BE2C (cell line): Measurements from ENCODE around the gene BSDC1.

Experiments used
- DNase-seq: peaks from one replicate; pipeline ENCODE4 v3.0.0-alpha.2; 2020
- H3K27me3 ChIP-seq: fragments of 250-450 bp; sonication (Bioruptor Pico); 2 replicates; pipeline ENCODE4 v1.5.1; 2020; ENCODE audit warnings: mild to moderate bottlenecking
- H3K36me3 ChIP-seq: fragments of 250-450 bp; sonication (Bioruptor Pico); 2 replicates; pipeline ENCODE4 v1.5.1; 2020; ENCODE audit warnings: mild to moderate bottlenecking
- H3K4me1 ChIP-seq: fragments of 250-450 bp; sonication (Bioruptor Pico); 2 replicates; pipeline ENCODE4 v1.5.1; 2020
- H3K4me3 ChIP-seq: 2 replicates; pipeline ENCODE4 v1.5.1; 2011; ENCODE audit warnings: low read depth, low read length
- H3K9me3 ChIP-seq: fragments of 250-450 bp; sonication (Bioruptor Pico); 2 replicates; pipeline ENCODE4 v1.5.1; 2020
- TF ChIP-seq, protein P1 (sequence below): IDR thresholded peaks from 2 replicates; pipeline ENCODE4 v1.5.1; 2012; ENCODE audit warnings: mild to moderate bottlenecking, low read depth, low read length

The BSDC1 gene

DNA sequence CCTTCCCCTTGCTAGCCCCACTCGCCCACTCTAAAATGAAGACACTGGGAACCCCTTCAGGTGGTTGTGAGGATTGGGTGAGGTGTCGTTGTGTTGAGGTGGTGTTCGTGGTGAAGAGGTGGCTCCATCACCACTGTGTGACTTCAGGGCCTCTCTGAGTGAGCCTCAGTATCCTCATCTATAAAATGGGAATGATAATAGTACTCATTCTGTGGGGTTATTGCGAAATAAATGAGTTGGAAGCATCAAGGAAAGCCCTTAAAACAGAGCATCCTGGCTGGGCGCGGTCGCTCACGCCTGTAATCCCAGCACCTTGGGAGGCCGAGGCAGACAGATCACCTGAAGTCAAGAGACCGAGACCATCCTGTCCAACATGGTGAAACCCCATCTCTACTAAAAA, 51.5 kb downstream of the BSDC1 start:
- Histone ChIP-seq H3K4me3 (no peak overlapping the region), H3K4me1 (no peaks in the 10 kb centered on the region), H3K36me3 (no peaks in the 10 kb centered on the region), H3K9me3 (no peaks in the 10 kb centered on the region), H3K27me3 (no peaks in the 10 kb centered on the region)
- DNase-seq: no peak
- TF ChIP-seq, protein P1, sequence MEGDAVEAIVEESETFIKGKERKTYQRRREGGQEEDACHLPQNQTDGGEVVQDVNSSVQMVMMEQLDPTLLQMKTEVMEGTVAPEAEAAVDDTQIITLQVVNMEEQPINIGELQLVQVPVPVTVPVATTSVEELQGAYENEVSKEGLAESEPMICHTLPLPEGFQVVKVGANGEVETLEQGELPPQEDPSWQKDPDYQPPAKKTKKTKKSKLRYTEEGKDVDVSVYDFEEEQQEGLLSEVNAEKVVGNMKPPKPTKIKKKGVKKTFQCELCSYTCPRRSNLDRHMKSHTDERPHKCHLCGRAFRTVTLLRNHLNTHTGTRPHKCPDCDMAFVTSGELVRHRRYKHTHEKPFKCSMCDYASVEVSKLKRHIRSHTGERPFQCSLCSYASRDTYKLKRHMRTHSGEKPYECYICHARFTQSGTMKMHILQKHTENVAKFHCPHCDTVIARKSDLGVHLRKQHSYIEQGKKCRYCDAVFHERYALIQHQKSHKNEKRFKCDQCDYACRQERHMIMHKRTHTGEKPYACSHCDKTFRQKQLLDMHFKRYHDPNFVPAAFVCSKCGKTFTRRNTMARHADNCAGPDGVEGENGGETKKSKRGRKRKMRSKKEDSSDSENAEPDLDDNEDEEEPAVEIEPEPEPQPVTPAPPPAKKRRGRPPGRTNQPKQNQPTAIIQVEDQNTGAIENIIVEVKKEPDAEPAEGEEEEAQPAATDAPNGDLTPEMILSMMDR: no peak

GRCh38 chr1:32341971-32342370, 52.3 kb downstream of the BSDC1 start:
- Histone ChIP-seq H3K4me1 (no peaks in the 10 kb centered on the region), H3K4me3 (no peak overlapping the region), H3K36me3 (no peaks in the 10 kb centered on the region), H3K9me3 (no peaks in the 10 kb centered on the region), H3K27me3 (no peaks in the 10 kb centered on the region)
- TF ChIP-seq, protein P1: no peak
- DNase-seq: no peak

DNA sequence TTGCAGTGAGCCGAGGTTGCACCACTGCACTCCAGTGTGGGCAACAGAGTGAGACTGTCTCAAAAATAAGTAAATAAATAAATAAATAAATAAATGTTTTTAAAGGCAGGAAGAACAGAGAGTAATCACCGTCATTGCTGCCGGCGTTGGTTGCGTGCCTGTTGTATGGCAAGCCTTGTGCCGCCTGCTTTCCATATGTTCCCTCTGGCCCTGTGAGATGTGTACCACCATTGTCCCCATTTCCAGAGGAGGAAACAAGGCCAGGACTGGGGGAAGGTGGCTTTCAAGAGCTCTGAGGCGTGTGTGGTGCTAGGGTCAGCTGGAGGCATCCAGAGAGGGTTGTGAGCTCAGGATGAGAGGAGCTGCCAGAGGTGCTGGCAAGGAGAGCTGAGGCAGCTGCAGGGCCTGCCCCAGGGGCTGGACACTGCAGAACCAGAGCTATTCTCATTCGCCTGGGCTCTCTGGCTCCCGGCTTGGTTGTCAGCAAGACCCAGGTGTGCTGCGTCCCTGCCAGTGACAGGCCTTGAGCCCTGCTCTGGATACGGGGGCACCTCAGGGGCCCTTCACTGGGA, 53.0 kb downstream of the BSDC1 start:
- no peaks in the 10 kb centered on the region for H3K27me3 ChIP-seq
- DNase-seq: no peak
- H3K4me1 ChIP-seq: no peaks in the 10 kb centered on the region
- H3K36me3 ChIP-seq: no peaks in the 10 kb centered on the region
- no peak overlapping the region for H3K4me3 ChIP-seq
- H3K9me3 ChIP-seq: no peaks in the 10 kb centered on the region
- TF ChIP-seq, protein P1: no peak

DNA sequence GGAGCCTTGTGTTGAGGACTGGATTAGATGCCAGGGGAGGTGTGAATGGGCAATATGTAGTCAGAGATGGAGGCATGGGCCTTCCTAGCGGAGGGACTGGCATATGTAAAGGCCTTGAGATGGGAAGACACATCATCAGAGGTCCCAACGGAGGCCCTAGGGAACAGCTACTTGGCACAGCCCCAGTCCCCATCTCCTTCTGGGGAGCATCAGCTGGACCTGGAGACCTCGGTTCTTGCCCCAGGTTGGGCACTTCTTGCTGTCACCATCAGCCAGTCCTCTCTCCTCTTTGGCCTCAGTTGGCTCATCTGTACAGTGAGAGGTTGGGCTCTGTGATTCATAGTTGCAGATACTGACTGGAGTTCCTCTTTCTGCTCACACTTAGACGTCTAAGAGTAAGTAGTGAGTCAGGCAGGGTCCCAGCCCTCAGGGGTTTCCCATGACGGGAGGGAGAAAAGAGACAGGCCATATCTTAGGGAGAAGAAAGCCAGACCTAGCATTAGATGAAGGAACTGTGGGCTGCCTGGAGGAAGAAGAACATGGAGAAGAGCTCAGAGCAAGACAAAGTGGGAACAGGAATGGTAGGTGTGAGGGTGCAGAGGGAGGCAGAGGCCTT, 54.8 kb downstream of the BSDC1 start:
- H3K4me1 ChIP-seq: no peaks in the 10 kb centered on the region
- TF ChIP-seq, protein P1: no peak

GRCh38 chr1:32338637-32339145, 55.5 kb downstream of the BSDC1 start:
- H3K4me1 ChIP-seq: no peaks in the 10 kb centered on the region
- H3K4me3 ChIP-seq: no peak overlapping the region
- H3K36me3 ChIP-seq: peaks cover 4% of the 10 kb centered on the region

More for the DNA sequence above, 54.8 kb downstream of the BSDC1 start:
- DNase-seq: no peak
- no peaks in the 10 kb centered on the region for H3K9me3 ChIP-seq
- H3K36me3 ChIP-seq: no peaks in the 10 kb centered on the region; the same call in 1 of the 2 replicates
- no peaks in the 10 kb centered on the region for H3K27me3 ChIP-seq
- H3K4me3 ChIP-seq: no peak overlapping the region

More at GRCh38 chr1:32338637-32339145, 55.5 kb downstream of the BSDC1 start:
- no peak for DNase-seq
- no peaks in the 10 kb centered on the region for H3K27me3 ChIP-seq
- no peaks in the 10 kb centered on the region for H3K9me3 ChIP-seq
- TF ChIP-seq, protein P1: no peak
